Upper lobe of left lung (tissue), 4 donors: ENCODE results near the gene TPSG1.

Experiments
- EP300 ChIP-seq, 4 donors: sonication (generic); formaldehyde crosslinking; IDR thresholded peaks; one replicate each; pipeline ENCODE4 v1.5.1; 2017; ENCODE audit warnings: antibody characterized with exemption in 4 of 4, control low read depth in 2 of 4
- POLR2A ChIP-seq, 4 donors: fragments of 450-650 bp; IDR thresholded peaks; one replicate each; pipeline ENCODE4 v1.5.1; 2016 to 2017; ENCODE audit warnings: antibody characterized with exemption in 4 of 4, mild to moderate bottlenecking in 2 of 4
- POLR2AphosphoS5 ChIP-seq, 2 donors: sonication (generic); formaldehyde crosslinking; IDR thresholded peaks; one replicate each; pipeline ENCODE4 v1.5.1; 2017; ENCODE audit warnings: antibody characterized with exemption in 2 of 2
- TF ChIP-seq, protein P1 (sequence below), 6 experiments: fragments of 450-650 bp in 4 of 6; fragments of 200-600 bp in 2 of 6; sonication (generic) in 2 of 6; IDR thresholded peaks; one replicate each; pipeline ENCODE4 v1.5.1; 2016 to 2019; ENCODE audit warnings: antibody characterized with exemption in 6 of 6

- TF ChIP-seq POLR2A (IDR thresholded peaks at IDR 0.05): no peak
- TF ChIP-seq, protein P1, sequence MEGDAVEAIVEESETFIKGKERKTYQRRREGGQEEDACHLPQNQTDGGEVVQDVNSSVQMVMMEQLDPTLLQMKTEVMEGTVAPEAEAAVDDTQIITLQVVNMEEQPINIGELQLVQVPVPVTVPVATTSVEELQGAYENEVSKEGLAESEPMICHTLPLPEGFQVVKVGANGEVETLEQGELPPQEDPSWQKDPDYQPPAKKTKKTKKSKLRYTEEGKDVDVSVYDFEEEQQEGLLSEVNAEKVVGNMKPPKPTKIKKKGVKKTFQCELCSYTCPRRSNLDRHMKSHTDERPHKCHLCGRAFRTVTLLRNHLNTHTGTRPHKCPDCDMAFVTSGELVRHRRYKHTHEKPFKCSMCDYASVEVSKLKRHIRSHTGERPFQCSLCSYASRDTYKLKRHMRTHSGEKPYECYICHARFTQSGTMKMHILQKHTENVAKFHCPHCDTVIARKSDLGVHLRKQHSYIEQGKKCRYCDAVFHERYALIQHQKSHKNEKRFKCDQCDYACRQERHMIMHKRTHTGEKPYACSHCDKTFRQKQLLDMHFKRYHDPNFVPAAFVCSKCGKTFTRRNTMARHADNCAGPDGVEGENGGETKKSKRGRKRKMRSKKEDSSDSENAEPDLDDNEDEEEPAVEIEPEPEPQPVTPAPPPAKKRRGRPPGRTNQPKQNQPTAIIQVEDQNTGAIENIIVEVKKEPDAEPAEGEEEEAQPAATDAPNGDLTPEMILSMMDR (IDR thresholded peaks at IDR 0.05): no peak
- TF ChIP-seq POLR2AphosphoS5 (IDR thresholded peaks at IDR 0.05): no peak
- no peak for TF ChIP-seq EP300 (IDR thresholded peaks at IDR 0.05)
These were observed 41.8 kb downstream of the TPSG1 start for GRCh38 chr16:1182950-1183907.
